Activated naive CD4-positive, alpha-beta T cell treated with anti-CD3 and anti-CD28 coated beads, Interleukin-2, amount 50 U/mL, for 16 hours (primary cell): ENCODE results near the gene PDIA5.

Experiments used
- DNase-seq: peaks from one replicate; pipeline ENCODE4 v3.0.0-alpha.2; 2020

The PDIA5 gene

GRCh38 chr3:123122525-123123315, 55.9 kb downstream of the PDIA5 start:
- DNase-seq: no peak

- no peak for DNase-seq
These were observed 57.1 kb downstream of the PDIA5 start for GRCh38 chr3:123123716-123124616.

DNA sequence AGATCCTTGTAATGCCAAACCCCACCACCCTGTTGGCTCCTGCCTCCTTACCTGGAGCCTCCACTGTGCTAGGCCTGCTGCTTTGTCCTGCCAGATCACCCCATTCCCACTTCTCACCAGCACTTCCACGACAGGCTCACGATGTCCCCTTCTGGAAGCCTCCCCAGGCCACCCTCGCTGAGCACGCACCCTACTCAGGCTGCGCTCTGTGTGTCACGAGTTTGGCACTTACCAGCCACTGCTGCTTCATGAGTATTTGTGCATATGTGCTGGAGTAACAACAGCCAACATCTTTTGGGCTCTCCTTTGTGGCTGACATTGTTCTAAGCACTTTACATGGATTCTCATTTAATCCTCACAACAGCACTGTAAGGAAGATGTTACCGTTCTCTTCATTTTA, 58.1 kb downstream of the PDIA5 start:
- no peak for DNase-seq

DNA sequence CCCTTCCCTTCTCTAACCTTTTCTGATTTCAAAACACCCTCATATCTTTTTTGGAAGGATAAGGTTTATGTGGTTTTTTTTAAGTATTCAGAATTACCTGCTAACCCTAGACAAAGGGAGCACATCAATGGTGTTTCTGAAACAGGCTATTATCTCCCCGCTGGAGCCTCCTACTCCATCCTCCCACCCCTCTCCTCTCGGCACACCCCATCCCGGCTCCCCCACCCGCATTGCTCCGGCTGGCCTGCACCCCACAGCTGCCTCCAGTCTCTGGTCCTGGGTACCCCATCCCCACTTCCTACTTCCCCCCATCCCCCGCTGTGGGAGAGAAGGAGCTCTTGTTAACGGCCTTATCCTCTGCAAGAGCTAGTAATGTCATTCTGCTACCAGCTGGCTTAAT, 59.2 kb downstream of the PDIA5 start:
- no peak for DNase-seq

DNA sequence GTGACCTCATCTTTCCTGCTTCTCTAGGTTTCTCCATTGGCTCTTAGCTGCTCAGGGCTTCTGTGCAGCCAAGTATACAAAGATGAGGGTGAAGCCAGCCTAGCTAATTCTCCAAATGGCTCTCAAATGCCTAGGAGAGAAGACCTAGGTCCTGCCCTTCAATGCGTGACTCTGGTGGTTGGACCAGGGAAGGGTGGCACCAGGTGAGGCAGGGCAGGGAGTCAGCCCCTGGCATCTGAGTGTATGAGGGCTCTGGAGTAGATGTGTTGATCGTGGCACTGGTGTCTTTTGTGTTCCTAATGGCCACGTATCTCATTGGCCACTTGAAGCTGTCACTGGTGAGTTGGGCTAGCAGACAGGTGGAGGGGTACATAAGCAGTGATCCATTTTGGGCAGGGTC, 59.8 kb downstream of the PDIA5 start:
- no peak for DNase-seq

- no peak for DNase-seq
These were observed 62.3 kb downstream of the PDIA5 start for GRCh38 chr3:123129092-123129491.

- no peak for DNase-seq
These were observed 62.7 kb downstream of the PDIA5 start for GRCh38 chr3:123129532-123129931.

DNA sequence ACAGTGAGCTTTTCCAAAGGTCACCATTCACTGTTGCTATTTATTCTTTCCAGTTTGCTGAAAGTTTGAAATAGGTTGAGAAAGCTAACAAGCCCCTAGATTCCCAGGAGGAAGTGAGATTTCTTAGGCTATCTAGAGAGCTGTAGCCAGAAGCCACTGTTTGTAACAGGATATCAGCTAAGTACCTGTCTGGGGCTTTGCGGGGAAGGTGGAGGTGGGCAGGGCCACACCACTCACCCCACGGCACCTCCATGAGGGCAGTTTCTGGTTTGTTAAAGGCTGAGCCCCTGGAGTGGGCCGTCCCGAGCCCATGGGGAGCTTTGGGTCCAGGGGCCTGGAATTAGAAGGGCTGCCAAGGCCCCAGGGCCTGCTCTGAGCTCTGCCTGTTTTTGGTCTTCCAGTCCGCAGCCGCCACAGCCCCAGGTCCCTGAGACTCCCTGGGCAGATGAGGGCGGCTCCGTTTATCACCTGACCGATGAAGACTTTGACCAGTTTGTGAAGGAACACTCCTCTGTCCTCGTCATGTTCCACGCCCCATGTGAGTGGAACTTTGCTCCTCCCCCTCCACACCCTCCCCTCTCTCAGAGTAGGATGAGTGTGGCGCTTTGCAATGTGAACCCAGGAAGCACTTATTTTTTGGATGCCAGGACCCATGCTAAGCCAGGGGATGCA, 63.4 kb downstream of the PDIA5 start:
- DNase-seq: no peak

- no peak for DNase-seq
These were observed 67.8 kb downstream of the PDIA5 start for GRCh38 chr3:123134671-123135070.

GRCh38 chr3:123137001-123137400, 70.2 kb downstream of the PDIA5 start:
- DNase-seq: no peak

GRCh38 chr3:123138839-123139444, 72.1 kb downstream of the PDIA5 start:
- DNase-seq: no peak

DNA sequence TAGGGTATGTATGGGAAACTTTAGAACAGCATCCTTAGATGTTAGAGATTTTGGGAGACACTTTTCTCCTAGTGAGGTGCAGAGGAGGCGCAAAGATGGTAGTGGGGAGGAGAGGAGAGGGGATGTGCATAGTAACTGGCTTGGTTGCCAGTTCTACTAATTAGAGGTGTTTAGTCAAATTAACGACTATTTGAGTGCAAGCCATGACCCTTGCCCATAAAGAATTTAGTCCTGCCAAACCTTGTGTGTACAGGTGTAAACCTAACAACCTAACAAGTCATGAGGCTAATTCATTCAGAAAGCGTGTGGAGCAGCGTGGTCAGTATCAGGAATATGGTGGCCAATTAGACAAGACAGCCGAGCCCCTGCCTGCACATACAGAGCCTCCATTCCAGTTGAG, 72.7 kb downstream of the PDIA5 start:
- DNase-seq: no peak

GRCh38 chr3:123140550-123140949, 73.7 kb downstream of the PDIA5 start:
- no peak for DNase-seq

DNA sequence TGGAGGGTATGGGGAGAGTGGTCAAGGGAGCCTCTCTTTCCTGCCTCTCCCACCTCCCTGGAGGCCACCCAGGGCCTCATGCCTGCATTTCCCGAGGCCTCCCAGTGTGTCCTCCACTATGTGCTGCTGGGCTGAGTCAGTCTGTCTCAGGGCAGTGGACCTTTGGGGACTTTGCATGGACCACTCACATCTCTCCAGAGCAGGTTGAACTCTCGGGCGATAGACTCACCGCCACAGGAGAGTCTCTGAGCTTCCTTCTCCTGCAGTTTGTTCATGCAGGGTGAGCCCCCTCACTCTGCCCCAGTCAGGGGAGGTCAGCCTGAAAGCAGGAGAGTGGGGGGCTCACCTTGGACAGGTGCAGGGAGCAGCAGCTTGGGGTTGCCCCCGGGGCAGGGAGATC, 74.5 kb downstream of the PDIA5 start:
- no peak for DNase-seq

DNA sequence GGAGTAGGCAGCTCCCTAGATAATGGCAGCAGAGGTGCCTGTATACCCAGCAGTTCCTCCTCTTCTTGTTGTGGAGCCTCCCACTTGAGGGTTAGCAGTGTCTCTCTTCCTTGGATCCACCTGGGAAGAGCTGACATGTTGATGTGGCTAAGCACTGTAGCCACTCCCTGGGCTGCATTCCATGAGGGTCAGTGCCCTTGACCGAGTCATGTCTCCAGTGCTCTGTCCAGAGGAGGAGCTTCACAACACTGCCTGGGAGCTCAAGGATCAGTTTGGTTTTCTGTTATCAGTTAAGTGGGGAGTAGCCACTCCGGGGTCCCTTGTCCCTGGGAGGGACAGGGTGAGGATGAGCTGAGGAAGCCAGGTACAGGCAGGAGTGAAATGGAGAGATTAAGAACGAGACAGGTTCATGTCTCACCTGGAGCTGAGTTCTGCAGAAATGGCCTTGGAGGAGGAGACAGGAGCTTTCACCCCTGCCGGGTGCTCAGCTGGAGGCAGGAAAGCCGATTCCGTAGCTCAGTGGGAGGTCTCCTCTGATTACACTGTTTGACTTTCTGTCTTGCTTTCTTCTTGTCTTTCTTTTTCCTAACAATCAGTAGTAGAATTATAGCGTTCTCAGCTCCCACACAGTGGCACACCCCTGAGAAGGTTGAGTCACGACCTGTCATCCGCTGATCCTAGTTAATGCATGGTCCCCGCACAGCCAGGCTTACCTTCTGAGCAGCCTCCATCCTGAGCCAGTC, 77.0 kb downstream of the PDIA5 start:
- no peak for DNase-seq

DNA sequence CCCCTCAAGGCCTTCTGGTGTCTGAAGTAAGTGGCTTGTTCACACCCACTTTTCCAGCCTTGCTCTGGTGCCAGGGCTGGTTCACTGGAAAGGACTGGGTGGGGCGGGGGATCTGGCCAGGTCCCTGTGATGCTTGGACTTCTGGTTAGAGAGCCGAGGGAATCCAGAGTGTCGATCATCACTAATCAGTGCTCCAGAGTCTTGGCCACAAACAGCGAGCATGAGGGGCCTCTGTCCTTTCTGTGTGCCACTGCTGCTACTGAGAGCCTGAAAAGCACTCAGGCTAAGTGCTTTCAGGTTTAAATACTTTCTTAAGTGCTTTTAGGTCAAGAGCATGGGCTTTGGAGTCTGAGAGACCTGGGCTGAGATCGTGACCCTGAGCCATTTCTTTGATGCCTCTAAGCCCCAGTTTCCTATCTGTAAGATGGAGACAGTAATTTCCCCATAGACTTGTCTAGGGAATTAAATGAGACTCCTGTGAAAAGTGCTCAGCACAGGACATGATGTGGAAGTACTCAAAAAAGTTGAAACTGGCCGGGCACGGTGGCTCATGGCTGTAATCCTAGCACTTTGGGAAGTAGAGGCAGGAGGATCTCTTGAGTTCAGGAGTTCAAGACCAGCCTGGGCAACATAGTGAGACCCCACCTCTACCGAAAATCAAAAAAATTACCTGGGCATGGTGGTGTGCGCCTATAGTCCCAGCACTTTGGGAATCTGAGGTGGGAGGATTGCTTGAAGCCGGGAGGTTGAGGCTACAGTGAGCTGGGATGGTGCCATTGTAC, 81.1 kb downstream of the PDIA5 start:
- DNase-seq: no peak

DNA sequence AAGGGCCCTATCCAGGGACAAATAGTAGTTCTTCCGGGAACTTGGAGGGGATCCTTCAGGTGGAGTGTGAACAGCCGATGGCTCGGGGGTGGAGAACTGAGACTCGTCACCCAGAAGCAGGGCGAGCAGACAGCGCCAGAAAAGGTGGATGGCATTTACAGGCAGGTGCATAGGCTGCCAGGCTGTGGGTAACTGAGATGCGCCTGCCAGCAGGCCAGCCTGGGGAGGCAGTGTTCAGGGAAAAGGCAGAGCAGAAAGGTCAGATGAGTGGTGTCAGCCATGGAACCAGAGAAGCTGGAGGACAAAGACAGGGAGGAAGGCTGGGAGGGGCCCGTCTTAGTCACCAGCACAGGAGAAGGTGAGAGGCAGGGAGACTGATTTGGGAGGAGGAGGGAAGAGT, 81.9 kb downstream of the PDIA5 start:
- no peak for DNase-seq

DNA sequence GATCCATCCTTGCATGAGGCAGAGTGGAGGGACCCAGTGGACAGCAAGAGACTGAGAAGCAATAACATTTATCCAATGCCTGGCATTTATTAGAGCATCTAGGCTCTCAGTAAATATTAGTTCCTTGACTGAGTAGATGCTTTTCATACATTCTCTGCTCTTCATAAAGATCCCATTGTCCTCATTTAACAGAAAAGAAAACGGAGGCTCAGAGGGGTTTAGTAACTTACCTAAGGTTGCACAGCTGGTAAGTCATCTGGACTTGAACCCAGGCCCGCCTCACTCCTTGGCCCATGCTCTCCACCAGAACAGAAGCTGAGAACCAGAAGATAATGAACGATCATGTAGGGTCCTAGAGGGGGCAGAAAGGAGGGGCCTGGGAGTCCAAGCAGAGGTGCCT, 82.7 kb downstream of the PDIA5 start:
- DNase-seq: no peak

GRCh38 chr3:123150449-123151215, 83.8 kb downstream of the PDIA5 start:
- DNase-seq: no peak

- no peak for DNase-seq
These were observed 84.5 kb downstream of the PDIA5 start for GRCh38 chr3:123151251-123151705.
